ENCODE results near the gene STEAP2.

STEAP2 gene

DNA sequence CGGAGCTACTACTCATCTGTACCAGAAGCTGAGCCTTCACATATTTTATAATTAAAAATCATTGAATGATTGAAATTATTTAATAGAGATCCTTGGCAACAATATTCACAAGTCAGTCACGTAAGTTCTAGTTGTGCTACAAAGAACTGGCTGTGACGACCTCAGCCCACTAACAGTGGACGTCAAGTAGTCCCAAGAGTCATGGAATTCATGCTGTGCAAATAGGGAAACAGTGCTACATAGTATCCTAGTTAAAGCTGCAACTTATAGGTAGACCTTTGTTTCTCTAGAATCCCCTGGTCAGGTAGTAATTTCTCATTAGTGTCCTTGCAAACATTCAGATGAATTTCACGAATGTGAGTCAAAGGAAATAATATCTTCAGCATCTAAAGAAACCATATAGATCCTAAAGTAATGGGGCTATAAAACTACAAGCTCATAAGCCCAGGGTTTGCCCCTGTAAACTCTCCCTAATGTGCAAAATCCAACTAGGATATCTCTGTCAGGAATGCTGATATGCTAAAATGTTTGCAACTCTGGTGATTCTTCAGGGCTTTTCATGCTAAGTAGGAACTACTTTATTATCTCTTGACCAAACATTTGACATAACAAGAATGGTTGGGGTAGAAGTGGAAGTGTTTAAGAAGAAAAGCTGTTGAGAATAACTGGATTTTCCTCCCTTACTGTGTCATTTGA, 64.6 kb downstream of the STEAP2 start:
- no peak for DNase-seq

Data from NCI-H187 (cell line).